Measurements from ENCODE around the gene DACH1. TPM values are rescaled to one million over a fixed set of nuclear protein-coding genes. Genes with fewer than 3 reads are reported as not detected.

The DACH1 gene
- total RNA-seq, 1 donor from 2014 or later, result 23.6 TPM

GRCh38 chr13:71632721-71633120 is 234.3 kb downstream of the DACH1 start:
- DNase-seq (ENCODE audit: extremely low read depth, low read depth, low spot score), result peak; percentile 68

GRCh38 chr13:71632206-71632605 is 234.8 kb downstream of the DACH1 start:
- DNase-seq (ENCODE audit: extremely low read depth, low read depth, low spot score), result no peak

GRCh38 chr13:71629167-71629566 is 237.8 kb downstream of the DACH1 start:
- DNase-seq (ENCODE audit: extremely low read depth, low read depth, low spot score), result no peak

- no peak for DNase-seq (ENCODE audit: extremely low read depth, low read depth, low spot score)
Observed at GRCh38 chr13:71626421-71627117, 240.4 kb downstream of the DACH1 start.

- DNase-seq (ENCODE audit: extremely low read depth, low read depth, low spot score), result peak; percentile 85
Observed at GRCh38 chr13:71625694-71626093, 241.3 kb downstream of the DACH1 start.

GRCh38 chr13:71624653-71625600 is 242.1 kb downstream of the DACH1 start:
- no peak for DNase-seq (ENCODE audit: extremely low read depth, low read depth, low spot score)

- no peak for DNase-seq (ENCODE audit: extremely low read depth, low read depth, low spot score)
Observed at GRCh38 chr13:71621174-71622124, 245.6 kb downstream of the DACH1 start.

GRCh38 chr13:71619096-71619495 is 247.9 kb downstream of the DACH1 start:
- no peak for DNase-seq (ENCODE audit: extremely low read depth, low read depth, low spot score)

- DNase-seq (ENCODE audit: extremely low read depth, low read depth, low spot score), result no peak
Observed at GRCh38 chr13:71618159-71618558, 248.8 kb downstream of the DACH1 start.

GRCh38 chr13:71617265-71617664 is 249.7 kb downstream of the DACH1 start:
- DNase-seq (ENCODE audit: extremely low read depth, low read depth, low spot score), result no peak

GRCh38 chr13:71613066-71613745 is 253.8 kb downstream of the DACH1 start:
- DNase-seq (ENCODE audit: extremely low read depth, low read depth, low spot score), result no peak

GRCh38 chr13:71611292-71611691 is 255.7 kb downstream of the DACH1 start:
- no peak for DNase-seq (ENCODE audit: extremely low read depth, low read depth, low spot score)

- no peak for DNase-seq (ENCODE audit: extremely low read depth, low read depth, low spot score)
Observed at GRCh38 chr13:71610876-71611275, 256.1 kb downstream of the DACH1 start.

GRCh38 chr13:71609271-71609670 is 257.7 kb downstream of the DACH1 start:
- DNase-seq (ENCODE audit: extremely low read depth, low read depth, low spot score), result no peak

- no peak for DNase-seq (ENCODE audit: extremely low read depth, low read depth, low spot score)
Observed at GRCh38 chr13:71607575-71607974, 259.4 kb downstream of the DACH1 start.

- DNase-seq (ENCODE audit: extremely low read depth, low read depth, low spot score), result no peak
Observed at GRCh38 chr13:71606818-71607217, 260.2 kb downstream of the DACH1 start.

GRCh38 chr13:71605744-71606143 is 261.3 kb downstream of the DACH1 start:
- no peak for DNase-seq (ENCODE audit: extremely low read depth, low read depth, low spot score)

GRCh38 chr13:71603255-71603654 is 263.7 kb downstream of the DACH1 start:
- no peak for DNase-seq (ENCODE audit: extremely low read depth, low read depth, low spot score)

- DNase-seq (ENCODE audit: extremely low read depth, low read depth, low spot score), result no peak
Observed at GRCh38 chr13:71602344-71602743, 264.7 kb downstream of the DACH1 start.

GRCh38 chr13:71597150-71597549 is 269.9 kb downstream of the DACH1 start:
- no peak for DNase-seq (ENCODE audit: extremely low read depth, low read depth, low spot score)
